Activated CD8-positive, alpha-beta T cell treated with anti-CD3 and anti-CD28 coated beads for 36 hours (primary cell): ENCODE results near the gene MICU1. TPM values are rescaled to one million over a fixed set of nuclear protein-coding genes. Genes with fewer than 3 reads are reported as not detected.

ENCODE experiments used
- ATAC-seq: fragments of 200-7000 bp; cut with Tn5 transposase; one replicate; pipeline ENCODE4 v1.10.0; 2021; ENCODE audit warnings: mild to moderate bottlenecking, moderate library complexity
- CTCF ChIA-PET: fragments of 350-600 bp; sonication (Branson Sonifier 250); formaldehyde crosslinking; loops from one replicate; lab custom pipeline; 2021; ENCODE audit warnings: antibody characterized with exemption; lab: Charles Lee
- POLR2A ChIA-PET: fragments of 350-600 bp; sonication (Branson Sonifier 250); formaldehyde crosslinking; loops from one replicate; lab custom pipeline; 2021; ENCODE audit warnings: antibody characterized with exemption; lab: Charles Lee
- DNase-seq: peaks from one replicate; pipeline ENCODE4 v3.0.0-alpha.2; 2020
- H3K27ac Mint-ChIP-seq: one replicate; pipeline ENCODE4 v1.8.0; 2021; ENCODE audit warnings: mild to moderate bottlenecking, mixed read lengths
- H3K27me3 Mint-ChIP-seq: one replicate; pipeline ENCODE4 v1.8.0; 2021; ENCODE audit warnings: mixed read lengths
- H3K36me3 Mint-ChIP-seq: one replicate; pipeline ENCODE4 v1.8.0; 2021; ENCODE audit warnings: low read depth, mixed read lengths
- H3K4me1 Mint-ChIP-seq: one replicate; pipeline ENCODE4 v1.8.0; 2021; ENCODE audit warnings: low read depth, mixed read lengths
- H3K4me3 Mint-ChIP-seq: one replicate; pipeline ENCODE4 v1.8.0; 2021; ENCODE audit warnings: mild to moderate bottlenecking, moderate library complexity, mixed read lengths
- H3K9me3 Mint-ChIP-seq: one replicate; pipeline ENCODE4 v1.8.0; 2021; ENCODE audit warnings: mixed read lengths
- CTCF ChIP-seq: fragments of 200-600 bp; IDR thresholded peaks from one replicate; pipeline ENCODE4 v1.8.0; 2022; ENCODE audit warnings: antibody characterized with exemption, mild to moderate bottlenecking
- intact Hi-C: fragments of 100-400 bp; cut with micrococcal nuclease; formaldehyde crosslinking; loops from one replicate; pipeline ENCODE4 v1.10.0; 2022
- total RNA-seq, 2 experiments: library from RNA; stranded (reverse); gene quantifications; one replicate each; pipeline ENCODE4 v1.2.3, GENCODE V29; 2021

Gene MICU1
- total RNA-seq, 2 experiments from 2014 or later, result 29.9 to 31.0 TPM

DNA sequence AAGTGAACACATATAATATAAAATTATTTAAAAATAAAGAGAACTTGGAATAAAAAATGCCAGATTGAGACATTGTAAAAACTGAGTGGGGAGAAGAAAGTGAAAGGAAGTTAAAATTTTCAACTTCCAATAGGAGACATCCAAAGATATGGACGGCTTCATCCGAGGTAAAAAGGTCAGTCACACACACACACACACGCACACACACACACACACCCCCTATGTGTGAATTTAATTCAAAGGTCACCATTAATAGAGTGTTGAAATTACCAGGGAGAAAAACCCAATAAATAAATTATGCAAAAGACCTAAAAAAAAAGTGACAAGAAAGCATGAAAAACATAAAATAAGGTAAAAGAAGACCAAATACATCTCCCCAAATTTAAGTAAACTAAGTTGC lies 140.2 kb downstream of the MICU1 start:
- H3K9me3 Mint-ChIP-seq, result no peaks in the 10 kb centered on the region
- no peaks in the 10 kb centered on the region for H3K4me1 Mint-ChIP-seq
- ChIA-PET POLR2A (no interaction called here), CTCF (no interaction called here)
- no peak overlapping the region for H3K4me3 Mint-ChIP-seq
- intact Hi-C loops, result no loop called here
- TF ChIP-seq CTCF, result no peak
- ATAC-seq (no peak), DNase-seq (no peak)
- H3K27me3 Mint-ChIP-seq, result no peaks in the 10 kb centered on the region
- H3K27ac Mint-ChIP-seq, result no peak overlapping the region
- no peaks in the 10 kb centered on the region for H3K36me3 Mint-ChIP-seq

- no peak for TF ChIP-seq CTCF
- no peaks in the 10 kb centered on the region for H3K27me3 Mint-ChIP-seq
- H3K27ac Mint-ChIP-seq, result no peak overlapping the region
- intact Hi-C loops, result no loop called here
- no peaks in the 10 kb centered on the region for H3K9me3 Mint-ChIP-seq
- ATAC-seq, result no peak
- no peaks in the 10 kb centered on the region for H3K36me3 Mint-ChIP-seq
- CTCF ChIA-PET, result no interaction called here
- H3K4me1 Mint-ChIP-seq, result no peaks in the 10 kb centered on the region
- DNase-seq, result no peak
- H3K4me3 Mint-ChIP-seq, result no peak overlapping the region
- POLR2A ChIA-PET, result no interaction called here
Measured at GRCh38 chr10:72484521-72484920, 141.4 kb downstream of the MICU1 start.

- ChIA-PET CTCF (no interaction called here), POLR2A (no interaction called here)
- Mint-ChIP-seq H3K4me3 (no peak overlapping the region), H3K27me3 (no peaks in the 10 kb centered on the region), H3K4me1 (no peaks in the 10 kb centered on the region), H3K9me3 (no peaks in the 10 kb centered on the region), H3K27ac (no peak overlapping the region), H3K36me3 (no peaks in the 10 kb centered on the region)
- no peak for TF ChIP-seq CTCF
- no peak for DNase-seq
- ATAC-seq, result no peak
- intact Hi-C loops, result no loop called here
Measured at GRCh38 chr10:72483471-72483870, 142.4 kb downstream of the MICU1 start.

GRCh38 chr10:72480861-72481260 lies 145.0 kb downstream of the MICU1 start:
- POLR2A ChIA-PET, result no interaction called here
- DNase-seq, result no peak
- intact Hi-C loops, result no loop called here
- Mint-ChIP-seq H3K27me3 (no peaks in the 10 kb centered on the region), H3K27ac (no peak overlapping the region), H3K36me3 (no peaks in the 10 kb centered on the region), H3K4me1 (no peaks in the 10 kb centered on the region), H3K4me3 (no peak overlapping the region), H3K9me3 (no peaks in the 10 kb centered on the region)
- no peak for TF ChIP-seq CTCF
- no peak for ATAC-seq
- CTCF ChIA-PET, result interaction anchor here (0.9 kb wide), 1 partner anchor 19 kb away, joined by 4 read pairs; no protein-coding TSS in a partner anchor

- H3K27ac Mint-ChIP-seq, result no peak overlapping the region
- intact Hi-C loops, result no loop called here
- peaks cover 13% of the 10 kb centered on the region for H3K36me3 Mint-ChIP-seq
- no peaks in the 10 kb centered on the region for H3K9me3 Mint-ChIP-seq
- POLR2A ChIA-PET, result no interaction called here
- no peak overlapping the region for H3K4me3 Mint-ChIP-seq
- no peaks in the 10 kb centered on the region for H3K27me3 Mint-ChIP-seq
- ATAC-seq, result no peak
- H3K4me1 Mint-ChIP-seq, result no peaks in the 10 kb centered on the region
- CTCF ChIA-PET, result interaction anchor here (0.9 to 1.3 kb wide), 4 partner anchors 89 to 584 kb away, joined by 3 read pairs; no protein-coding TSS in a partner anchor
- DNase-seq, result no peak
- no peak for TF ChIP-seq CTCF
Measured at GRCh38 chr10:72477463-72477862, 148.4 kb downstream of the MICU1 start.
